SHP77 (cell line): Measurements from ENCODE around the gene ARFGEF2.
"Not testable (repeated sequence)": the region's sequence is repeated elsewhere in the genome, so short reads cannot be mapped to it uniquely, and the experiment has no call there.

ENCODE experiments used
- DNase-seq, 2 experiments: peaks; one replicate each; lab custom pipeline; 2025; lab: John Stamatoyannopoulos, UW

ARFGEF2 gene

DNA sequence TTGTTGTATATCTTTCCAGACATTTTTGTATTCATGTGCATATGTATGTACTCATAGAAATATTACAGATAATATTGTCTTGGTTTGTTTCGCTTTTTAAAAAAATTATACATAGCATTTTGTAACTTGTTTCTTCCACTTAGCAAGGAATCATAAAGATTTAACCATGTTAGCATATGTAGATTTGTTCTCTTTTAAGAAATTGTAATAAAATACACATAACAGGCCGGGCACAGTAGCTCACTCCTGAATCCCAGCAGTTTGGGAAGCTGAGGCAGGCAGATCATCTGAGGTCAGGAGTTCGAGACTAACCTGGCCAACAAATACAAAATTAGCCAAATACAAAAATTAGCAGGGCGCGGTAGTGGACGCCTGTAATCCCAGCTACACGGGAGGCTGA, 80.2 kb downstream of the ARFGEF2 start:
- DNase-seq = no peak

DNA sequence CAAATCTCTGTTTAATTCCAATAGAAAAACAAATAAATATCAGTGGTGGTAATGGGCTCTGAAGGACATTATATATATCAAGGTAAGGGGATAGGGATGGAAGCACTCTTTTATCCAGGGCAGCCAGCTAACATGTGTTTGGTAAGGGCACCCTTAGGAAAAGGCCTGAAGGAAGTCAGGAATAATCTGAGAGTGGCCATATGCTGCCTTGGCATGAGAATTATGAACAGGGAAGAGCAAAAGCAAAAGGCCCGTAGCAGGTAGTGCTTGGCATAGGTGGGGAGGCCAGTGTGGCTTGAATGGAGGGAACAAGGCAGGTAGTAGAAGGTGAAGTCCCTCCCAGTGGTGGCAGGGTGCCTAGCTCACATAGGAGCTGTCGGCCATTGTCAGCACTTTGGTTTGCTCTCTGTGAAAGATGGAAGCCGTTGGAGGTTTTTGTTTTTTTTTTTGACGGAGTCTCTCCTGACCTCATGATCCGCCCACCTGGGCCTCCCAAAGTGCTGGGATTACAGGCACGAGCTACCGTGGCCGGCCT, 85.0 kb downstream of the ARFGEF2 start:
- no peak for DNase-seq

DNA sequence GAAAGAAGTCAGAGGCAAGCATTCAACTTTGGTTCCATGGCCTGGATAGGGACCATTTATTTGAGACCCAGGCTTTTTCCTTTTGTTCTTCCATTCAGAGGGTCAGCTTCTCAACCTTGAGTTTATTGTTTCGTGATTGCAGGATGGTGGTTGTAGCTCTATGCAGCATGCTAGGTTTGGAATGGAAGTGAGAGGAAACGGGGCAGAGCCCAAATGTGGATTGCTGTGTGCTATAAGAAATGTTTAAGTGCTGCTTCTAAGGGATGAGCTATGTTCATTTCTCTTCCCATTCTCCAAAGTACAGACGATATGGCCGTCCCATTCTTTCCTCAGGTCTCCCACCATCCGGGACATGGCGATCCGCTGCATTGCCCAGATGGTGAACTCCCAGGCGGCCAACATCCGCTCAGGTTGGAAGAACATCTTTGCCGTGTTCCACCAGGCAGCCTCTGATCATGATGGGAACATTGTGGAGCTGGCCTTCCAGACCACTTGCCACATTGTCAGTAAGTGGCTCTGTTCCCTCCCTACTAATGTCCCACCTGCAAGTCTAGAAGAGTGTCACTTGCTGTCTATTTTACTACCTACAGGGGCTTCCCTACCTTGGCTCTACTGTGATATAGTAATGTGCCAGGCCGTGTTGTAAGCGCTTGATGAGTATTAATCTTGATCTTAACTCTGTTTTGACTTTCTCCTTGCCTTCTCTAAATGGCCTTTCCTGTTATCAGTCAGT, 88.6 kb downstream of the ARFGEF2 start:
- DNase-seq = no peak

DNA sequence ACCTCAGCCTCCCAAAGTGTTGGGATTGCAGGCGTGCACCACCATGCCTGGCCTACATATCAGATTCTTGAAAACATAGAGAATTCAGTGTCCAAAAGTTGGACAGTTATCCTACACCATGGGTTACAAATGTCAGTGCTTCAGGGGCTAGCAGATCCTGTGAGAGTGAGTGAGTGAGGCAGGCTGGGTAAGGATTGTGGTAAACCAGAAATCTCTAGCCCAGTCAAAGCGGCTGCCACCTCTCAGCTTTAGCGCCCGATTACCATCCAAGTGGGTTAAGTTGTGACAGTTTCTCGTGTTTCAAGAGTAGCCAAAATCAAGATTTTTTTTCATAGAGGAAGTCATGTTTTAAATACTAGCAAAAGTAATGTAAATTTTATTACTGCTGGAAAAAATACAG, 102.7 kb downstream of the ARFGEF2 start:
- no peak for DNase-seq

DNA sequence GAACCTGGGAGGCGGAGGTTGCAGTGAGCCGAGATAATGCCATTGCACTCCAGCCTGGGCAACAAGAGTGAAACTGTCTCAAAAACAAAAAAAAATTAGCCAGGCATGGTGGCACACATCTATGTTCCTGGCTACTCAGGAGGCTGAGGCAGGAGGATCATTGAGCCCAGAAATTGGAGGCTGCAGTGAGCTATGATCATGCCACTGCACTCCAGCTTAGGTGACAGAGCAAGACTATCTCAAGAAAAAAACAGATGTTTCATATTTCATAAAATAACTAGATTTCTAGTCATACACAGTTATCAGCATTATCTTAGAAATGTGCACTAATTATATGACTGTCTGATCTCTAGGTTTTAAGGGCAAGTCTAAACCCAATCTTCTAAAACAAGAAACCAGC, 106.7 kb downstream of the ARFGEF2 start:
- not testable (repeated sequence) for DNase-seq

DNA sequence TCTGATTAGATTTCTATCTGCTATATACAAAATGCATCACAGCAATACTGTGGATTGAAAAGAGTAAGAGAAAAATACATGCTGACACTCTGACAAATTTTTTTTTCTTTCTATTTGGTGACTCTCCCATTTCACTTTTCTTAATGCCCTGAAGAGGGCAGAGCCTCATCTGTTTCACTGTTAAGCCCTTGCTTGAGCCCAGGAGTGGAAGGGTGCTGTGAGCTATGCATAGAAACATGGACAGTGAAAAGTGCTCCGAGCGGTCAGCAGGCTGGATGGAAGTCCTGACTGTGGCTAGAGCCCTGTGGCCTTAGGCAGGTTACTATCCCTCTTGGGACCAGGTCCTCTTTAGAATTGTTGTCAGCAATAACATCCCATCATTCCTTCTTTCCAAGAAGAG, 107.2 kb downstream of the ARFGEF2 start:
- peak in 1 of 2 experiments; percentile 6 for DNase-seq

DNA sequence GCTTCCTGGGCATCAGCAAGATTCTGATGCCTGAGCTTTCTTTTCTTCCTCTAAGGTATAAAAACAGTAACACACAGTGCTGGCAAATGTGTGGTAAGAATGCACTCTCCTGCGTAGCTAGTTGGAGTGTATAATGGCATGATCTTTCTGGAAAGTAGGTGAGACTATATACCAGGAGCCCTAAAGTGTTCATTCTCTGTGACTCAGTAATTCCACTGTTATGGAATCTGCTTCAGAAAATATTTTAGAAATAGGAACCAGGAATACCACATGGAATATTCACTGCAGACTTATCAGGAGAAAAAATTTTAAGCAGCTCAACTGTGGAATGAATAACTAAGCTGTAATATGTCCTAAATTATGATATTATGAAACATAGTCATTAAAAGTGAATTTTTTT, 107.7 kb downstream of the ARFGEF2 start:
- DNase-seq = no peak

DNA sequence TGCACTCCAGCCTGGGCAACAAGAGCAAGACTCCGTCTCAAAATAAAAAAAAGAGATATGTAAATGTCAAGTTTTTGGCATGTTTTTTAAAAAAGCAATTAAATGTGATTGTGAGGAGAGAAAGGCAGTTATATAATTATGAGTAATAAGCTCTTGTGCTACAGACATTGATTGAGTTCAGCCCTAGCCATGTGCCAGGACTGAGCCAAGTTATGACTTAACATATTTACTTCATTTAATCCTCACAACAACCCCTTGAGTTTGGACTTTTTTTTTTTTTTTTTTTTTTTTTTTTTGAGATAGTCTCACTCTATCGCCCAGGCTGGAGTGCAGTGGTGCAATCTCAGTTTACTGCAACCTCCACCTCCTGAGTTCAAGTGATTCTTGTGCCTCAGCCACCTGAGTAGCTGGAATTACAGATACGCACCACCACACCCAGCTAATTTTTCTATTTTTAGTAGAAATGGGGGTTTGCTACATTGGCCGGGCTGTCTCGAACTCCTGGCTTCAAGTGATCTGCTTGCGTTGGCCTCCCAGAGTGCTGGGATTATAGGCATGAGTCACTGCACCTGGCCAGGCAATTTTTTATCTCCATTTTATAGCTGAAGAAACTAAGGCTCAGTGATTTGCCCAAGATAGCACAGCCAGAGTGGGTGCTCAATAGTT, 109.6 kb downstream of the ARFGEF2 start:
- DNase-seq = no peak

DNA sequence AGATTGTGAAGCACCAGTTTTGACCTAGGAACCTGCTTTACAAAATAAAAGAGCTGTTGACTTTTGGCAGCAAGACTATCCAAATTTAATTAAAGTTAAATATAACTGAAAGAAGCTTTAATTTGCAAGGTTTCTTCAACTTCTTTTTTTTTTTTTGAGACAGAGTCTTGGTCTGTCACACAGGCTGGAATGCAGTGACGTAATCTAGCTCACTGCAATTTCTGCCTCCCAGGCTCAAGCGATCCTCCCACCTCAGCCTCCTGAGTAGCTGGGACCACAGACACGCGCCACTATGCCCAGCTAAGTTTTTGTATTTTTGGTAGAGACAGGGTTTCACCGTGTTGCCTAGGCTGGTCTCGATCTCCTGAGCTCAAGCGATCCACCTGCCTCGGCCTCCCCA, 110.9 kb downstream of the ARFGEF2 start:
- no peak for DNase-seq

DNA sequence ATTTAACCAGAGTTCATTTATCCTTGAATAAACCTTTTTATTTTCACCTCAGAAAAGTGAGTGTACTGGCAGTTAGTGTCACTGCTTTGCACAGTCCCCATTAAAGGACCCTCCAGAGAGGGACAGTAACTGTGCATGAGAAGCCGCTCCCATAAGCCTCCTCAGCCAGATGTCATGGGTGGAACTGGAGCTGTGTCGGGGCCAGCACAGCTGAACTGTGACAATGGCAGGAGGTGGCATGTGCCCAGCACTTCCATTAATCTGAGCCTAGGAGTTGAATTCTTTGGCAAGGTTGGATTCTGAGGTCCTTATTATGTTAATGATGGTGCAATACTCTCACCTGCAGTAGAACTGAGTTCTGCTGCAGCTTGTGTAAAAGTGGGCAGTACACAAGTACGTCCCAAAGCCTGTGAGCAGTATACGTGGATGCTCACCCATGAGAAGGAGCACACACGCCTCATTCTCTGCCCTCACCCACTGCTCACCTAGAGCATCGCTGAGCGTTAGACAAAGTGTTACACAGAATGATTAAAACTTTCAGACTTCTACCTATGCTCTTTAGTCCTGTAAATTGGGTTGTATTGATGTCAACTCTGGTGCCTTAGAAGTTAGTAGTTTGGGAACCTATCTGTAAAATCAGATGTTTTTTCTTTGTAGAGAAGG, 112.7 kb downstream of the ARFGEF2 start:
- no peak for DNase-seq

DNA sequence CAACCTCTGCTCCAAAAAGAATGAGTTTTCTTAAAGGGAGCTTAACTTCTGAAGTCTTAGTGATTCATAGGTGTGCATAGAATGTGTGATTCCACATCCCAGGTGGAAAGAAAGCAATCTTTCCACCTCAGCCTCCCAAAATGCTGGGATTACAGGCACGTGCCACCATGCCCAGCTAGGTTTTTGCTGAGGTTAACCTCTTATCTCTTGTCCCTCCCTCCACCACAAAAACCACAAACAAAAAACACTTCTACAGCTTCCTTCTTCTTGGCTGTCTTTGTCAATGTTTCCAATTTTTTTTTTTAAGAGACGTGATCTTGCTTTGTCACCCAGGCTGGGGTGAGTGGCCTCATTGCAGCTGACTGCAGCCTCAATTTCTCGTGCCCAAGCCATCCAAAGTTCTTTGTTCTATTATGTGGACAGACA, 116.5 kb downstream of the ARFGEF2 start:
- DNase-seq = no peak

DNA sequence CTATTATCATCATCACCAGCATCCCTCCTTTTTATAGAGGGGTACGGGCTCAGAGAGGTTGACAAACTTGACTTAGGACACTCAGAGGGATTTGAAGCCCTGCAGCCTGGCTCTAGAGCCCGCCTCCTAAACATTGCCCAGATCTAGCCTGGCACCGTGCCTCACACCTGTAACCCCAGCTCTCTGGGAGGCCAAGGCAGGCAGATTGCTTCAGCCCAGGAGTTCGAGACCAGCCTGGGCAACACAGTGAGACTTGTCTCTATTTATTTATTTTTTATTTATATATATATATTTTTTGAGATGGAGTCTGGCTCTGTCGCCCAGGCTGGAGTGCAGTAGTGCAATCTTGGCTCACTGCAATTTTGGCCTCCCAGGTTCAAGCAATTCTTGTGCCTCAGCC, 118.3 kb downstream of the ARFGEF2 start:
- no peak for DNase-seq

DNA sequence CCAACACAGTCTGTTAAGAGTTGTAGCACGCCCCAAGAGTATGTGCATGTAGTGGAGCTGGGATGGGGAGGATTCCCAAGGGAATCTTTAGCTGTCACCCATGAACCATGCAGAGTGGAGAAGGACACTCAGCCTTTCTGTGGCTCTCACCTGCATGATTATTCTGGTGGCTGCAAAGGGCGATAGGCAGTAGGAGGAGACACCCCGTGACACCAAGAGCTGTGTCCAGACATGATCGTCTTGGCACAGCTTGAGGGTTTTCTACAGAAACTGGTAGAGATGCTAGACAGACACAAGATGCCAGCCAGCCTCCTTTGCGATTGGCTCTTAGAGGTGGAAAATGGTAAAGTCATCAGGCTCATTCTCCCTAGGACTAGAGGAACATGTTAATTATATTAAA, 121.5 kb downstream of the ARFGEF2 start:
- DNase-seq = no peak

DNA sequence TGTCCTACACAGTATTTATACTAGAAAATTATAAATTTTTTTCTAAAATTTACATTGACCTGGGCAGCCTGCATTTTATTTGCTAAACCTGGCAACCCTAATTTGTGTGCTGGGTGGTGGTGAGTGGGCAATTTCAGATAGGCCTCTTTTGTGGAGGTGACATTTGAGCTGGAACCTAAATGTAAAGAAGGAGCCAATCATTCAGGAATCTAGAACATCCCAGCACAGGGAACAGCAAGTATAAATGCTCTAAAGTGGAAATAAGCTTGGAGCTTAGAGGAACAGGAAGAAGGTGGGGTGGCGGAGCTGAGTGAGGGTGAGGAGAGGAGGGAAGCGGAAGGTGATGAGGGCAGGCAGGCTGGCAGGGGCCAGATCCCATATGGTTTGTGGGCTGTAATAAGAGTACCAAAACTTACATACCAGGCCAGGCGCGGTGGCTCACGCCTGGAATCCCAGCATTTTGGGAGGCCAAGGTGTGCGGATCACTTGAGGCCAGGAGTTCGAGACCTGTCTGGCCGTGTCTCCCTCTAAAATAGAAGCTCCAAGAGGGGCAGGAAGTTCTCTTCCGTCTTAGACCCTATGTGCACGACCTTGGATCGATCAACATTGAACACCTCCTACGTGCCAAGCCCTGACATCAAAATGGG, 124.1 kb downstream of the ARFGEF2 start:
- DNase-seq = no peak

DNA sequence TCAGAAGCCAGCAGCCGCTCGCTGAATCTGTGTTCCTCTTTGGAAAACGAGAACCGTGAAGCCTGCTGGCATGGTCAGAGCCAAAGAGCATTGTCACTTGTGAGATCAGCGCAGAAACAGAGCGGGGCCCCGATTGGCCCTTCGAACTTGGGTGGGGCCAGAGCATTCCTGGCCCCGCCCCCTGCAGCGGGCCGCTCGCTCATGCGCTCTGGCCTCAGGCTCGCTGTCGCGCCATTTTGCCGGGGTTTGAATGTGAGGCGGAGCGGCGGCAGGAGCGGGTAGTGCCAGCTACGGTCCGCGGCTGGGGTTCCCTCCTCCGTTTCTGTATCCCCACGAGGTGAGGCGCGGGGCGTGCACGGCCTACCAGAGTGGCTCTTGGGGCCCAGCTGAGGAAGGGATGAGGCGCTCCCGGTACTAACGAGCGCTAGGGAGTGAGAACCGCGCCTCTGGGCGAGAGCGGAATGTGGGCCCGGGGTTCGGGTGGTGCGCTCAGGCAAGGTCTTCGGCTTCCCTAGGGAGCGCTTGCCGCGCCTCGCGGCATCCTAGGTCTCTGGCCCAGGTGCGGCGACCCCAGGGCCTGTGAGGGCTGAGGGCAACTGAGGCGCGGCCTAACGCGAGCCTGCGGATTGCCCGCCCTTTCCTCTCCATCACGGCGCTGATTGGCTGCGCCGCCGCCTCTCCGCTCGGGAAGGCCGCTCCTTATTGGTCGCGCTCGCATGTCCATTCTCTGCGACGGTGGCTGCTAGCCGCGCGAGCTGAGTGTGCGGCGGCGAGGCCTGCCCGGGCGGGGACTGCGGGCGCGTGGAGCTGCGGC, 124.8 kb downstream of the ARFGEF2 start, which contains the start of gene CSE1L:
CSE1L (plus strand) TSS at position 226 of the 814 bp plus-strand sequence. CDS start 12,152 bp downstream, outside the sequence.
- peak; percentile 86 to 92 for DNase-seq

DNA sequence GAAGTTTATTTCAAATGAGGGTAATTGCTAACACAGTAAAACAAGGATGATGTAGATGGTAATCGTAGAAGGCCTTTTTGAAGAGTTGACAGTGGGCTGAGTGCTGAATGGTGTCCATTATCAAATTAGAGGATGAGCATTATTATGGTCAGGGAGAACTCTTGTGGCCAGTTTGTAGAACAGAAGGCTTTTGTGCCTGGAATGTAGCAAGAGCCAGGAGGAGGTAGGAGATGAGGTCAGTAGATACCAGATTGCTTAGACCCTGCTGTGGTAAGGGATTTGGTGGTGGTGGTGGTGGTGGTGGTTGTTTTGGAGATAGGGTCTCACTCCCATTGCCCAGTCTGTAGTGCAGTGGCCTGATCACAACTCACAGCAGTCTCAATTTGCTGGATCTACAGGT, 130.8 kb downstream of the ARFGEF2 start:
- no peak for DNase-seq

DNA sequence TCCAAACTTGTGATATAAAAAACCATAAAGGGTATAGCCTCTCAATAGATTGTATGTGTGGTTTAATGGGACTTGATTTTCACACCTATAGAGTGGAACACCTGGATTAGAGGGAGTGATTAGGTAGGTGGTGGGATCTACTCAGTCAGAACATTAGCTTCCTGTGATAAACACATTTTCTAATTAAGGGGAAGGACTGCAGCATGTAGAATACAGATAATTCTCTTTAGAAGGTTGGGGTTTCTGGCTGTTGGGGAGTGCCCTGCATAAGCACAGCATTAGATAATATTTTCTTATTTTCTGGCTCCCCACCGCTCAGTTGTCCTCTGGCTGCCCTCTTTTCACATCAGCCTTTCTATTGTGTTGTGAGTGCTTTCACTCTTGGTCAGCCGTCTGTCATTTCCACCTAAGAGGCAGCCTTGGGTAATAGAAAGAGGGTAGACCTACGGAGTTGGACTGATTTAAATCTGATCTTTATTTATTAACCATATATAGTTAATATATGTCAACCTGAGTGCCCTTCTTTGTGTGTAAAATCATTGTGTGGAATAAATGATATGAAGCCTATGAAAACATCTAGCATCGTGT, 132.6 kb downstream of the ARFGEF2 start:
- DNase-seq = no peak

DNA sequence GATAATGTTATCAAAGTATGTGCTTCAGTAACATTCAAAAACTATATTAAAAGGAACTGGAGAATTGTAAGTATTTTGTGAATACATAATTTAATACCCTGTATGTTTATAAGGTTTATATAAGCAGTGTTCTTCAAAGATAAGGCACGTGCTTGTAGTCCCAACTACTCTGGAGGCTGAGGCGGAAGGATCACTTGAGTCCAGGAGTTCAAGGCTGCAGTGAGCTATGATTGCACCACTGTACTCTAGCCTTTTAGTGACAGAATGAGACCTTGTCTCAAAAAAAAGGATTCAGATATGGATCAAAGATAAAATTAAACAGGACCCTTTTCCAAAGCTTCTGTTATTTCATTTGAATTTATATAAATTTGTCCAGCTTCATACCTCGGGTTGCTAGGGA, 141.8 kb downstream of the ARFGEF2 start:
- no peak for DNase-seq

DNA sequence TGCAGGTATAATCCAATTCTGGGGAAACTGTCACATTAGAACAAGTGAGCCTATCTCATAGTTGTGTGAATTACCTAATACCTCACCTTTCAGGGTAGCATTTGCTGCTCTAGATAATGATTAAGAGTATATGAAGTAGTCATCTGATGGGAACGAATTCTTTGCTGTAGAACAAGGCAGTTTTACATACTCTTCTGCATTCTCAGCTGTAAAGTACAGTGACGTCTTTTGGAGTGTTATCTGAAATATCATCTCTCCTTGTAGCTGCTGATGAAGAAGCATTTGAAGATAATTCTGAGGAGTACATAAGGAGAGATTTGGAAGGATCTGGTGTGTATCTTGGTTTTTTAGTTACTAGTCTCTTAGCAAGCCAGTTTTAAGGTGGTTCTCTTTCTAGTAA, 153.0 kb downstream of the ARFGEF2 start:
- no peak for DNase-seq

DNA sequence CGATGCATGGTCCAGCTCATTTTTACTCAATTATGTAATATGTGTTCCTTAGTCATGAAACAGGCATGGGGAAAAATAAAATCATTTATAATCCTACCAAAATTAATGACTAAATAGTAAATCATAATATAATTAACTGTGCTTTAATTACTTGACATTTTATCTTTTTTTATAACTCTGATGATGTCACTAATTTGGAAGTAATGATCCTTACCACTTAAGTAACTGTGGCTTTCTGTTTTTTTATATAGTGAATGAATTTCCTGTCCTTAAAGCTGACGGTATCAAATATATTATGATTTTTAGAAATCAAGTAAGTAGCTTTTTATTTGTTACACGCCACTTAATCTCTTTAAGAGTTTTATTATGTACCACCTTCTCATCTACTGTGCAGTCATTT, 156.8 kb downstream of the ARFGEF2 start:
- DNase-seq = no peak

DNA sequence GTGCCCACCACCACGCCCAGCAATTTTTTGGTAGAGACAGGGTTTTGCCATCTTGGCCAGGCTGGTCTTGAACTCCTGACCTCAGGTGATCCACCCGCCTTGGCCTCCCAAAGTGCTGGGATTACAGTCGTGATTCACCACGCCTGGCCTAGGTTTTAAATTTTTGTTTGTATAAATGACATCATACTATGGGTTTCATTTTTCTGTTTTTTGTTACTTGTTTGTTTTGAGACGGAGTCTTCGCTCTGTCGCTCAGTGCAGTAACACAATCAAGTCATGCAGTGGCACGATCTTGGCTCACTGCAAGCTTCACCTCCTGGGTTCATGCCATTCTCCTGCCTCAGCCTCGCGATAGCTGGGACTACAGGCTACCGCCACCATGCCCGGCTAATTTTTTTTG, 160.8 kb downstream of the ARFGEF2 start:
- DNase-seq = not testable (repeated sequence)
